Measurements from ENCODE around the gene TAGLN3. TPM values are rescaled to one million over a fixed set of nuclear protein-coding genes. Genes with fewer than 3 reads are reported as not detected.

TAGLN3 gene
- 1.6 TPM for total RNA-seq

GRCh38 chr3:111998636-111999483 is at the start of gene TAGLN3:
TSS of gene TAGLN3 (plus strand) at chr3:111998922. CDS start at chr3:111999423, 501 bp downstream.
- DNase-seq = peak; percentile 80

GRCh38 chr3:111949712-111950111 is 49.0 kb upstream of the TAGLN3 start:
- DNase-seq = no peak

- no peak for DNase-seq
These were observed 47.7 kb upstream of the TAGLN3 start for GRCh38 chr3:111951032-111951431.

- DNase-seq = no peak
These were observed 46.6 kb upstream of the TAGLN3 start for GRCh38 chr3:111952086-111952485.

GRCh38 chr3:111952866-111953450 is 45.8 kb upstream of the TAGLN3 start:
- no peak for DNase-seq

GRCh38 chr3:111954228-111954990 is 44.3 kb upstream of the TAGLN3 start:
- no peak for DNase-seq

- no peak for DNase-seq
These were observed 42.8 kb upstream of the TAGLN3 start for GRCh38 chr3:111955876-111956275.

GRCh38 chr3:111956449-111956848 is 42.3 kb upstream of the TAGLN3 start:
- no peak for DNase-seq

GRCh38 chr3:111956995-111957734 is 41.6 kb upstream of the TAGLN3 start:
- DNase-seq = peak; percentile 57

GRCh38 chr3:111961461-111962164 is 37.1 kb upstream of the TAGLN3 start:
- peak; percentile 60 for DNase-seq

- DNase-seq = no peak
These were observed 35.3 kb upstream of the TAGLN3 start for GRCh38 chr3:111963424-111963823.

GRCh38 chr3:111965484-111965883 is 33.2 kb upstream of the TAGLN3 start:
- no peak for DNase-seq

GRCh38 chr3:111967068-111967467 is 31.7 kb upstream of the TAGLN3 start:
- no peak for DNase-seq

GRCh38 chr3:111967651-111968274 is 31.0 kb upstream of the TAGLN3 start:
- peak; percentile 93 for DNase-seq

GRCh38 chr3:111968319-111969054 is 30.2 kb upstream of the TAGLN3 start:
- DNase-seq = no peak

GRCh38 chr3:111970376-111970775 is 28.3 kb upstream of the TAGLN3 start:
- DNase-seq = no peak

- DNase-seq = no peak
These were observed 27.1 kb upstream of the TAGLN3 start for GRCh38 chr3:111971533-111972130.

- no peak for DNase-seq
These were observed 25.8 kb upstream of the TAGLN3 start for GRCh38 chr3:111972891-111973290.

GRCh38 chr3:111975131-111975530 is 23.6 kb upstream of the TAGLN3 start:
- no peak for DNase-seq

- DNase-seq = no peak
These were observed 22.5 kb upstream of the TAGLN3 start for GRCh38 chr3:111976254-111976653.

All from tongue (tissue), 2 donors.